GM12801 (cell line): ENCODE results near the gene PTPRO.

ENCODE experiments used
- TF ChIP-seq, protein P1 (sequence below): IDR thresholded peaks from one replicate; pipeline ENCODE4 v1.5.1; 2011; ENCODE audit warnings: control low read depth; ENCODE audit not compliant: insufficient read length; ENCODE audit errors: extremely low read depth

The PTPRO gene

DNA sequence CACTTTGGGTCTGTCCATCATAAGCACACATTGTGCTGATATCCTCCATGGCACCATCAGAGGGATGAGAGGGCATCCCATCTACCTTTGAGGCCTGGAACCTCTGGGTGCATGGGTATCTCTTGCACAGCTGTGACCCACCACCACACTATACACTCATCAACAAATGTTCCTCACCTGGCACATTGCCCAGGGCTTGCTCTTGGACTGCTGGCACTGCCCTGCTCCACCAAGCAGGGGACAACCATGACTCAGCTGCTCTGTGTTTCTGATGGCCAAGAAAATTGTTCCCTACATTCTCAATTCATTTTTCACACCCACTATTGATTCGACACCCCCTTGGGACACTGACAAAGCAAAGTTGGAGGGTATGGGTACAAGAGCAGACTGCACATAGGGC lies 155.5 kb downstream of the PTPRO start:
- TF ChIP-seq, protein P1, sequence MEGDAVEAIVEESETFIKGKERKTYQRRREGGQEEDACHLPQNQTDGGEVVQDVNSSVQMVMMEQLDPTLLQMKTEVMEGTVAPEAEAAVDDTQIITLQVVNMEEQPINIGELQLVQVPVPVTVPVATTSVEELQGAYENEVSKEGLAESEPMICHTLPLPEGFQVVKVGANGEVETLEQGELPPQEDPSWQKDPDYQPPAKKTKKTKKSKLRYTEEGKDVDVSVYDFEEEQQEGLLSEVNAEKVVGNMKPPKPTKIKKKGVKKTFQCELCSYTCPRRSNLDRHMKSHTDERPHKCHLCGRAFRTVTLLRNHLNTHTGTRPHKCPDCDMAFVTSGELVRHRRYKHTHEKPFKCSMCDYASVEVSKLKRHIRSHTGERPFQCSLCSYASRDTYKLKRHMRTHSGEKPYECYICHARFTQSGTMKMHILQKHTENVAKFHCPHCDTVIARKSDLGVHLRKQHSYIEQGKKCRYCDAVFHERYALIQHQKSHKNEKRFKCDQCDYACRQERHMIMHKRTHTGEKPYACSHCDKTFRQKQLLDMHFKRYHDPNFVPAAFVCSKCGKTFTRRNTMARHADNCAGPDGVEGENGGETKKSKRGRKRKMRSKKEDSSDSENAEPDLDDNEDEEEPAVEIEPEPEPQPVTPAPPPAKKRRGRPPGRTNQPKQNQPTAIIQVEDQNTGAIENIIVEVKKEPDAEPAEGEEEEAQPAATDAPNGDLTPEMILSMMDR = no peak

DNA sequence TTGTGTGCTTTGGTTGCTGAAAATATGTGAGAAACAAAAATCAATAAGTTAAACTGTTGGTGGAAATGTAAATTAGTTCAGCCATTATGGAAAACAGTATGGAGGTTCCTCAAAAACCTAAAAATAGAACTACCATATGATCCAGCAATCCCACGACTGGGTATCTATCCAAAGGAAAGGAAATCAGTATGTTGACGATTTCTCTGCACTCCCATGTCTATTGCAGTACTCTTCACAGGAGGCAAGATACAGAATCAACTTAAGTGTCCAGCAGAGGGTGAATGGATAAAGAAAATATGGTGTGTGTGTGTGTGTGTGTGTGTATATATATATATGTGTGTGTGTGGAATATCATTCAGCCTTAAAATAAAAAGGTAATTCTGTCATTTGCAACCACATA lies 159.5 kb downstream of the PTPRO start:
- TF ChIP-seq, protein P1 = no peak

- TF ChIP-seq, protein P1 = no peak
Measured at GRCh38 chr12:15485466-15485865, 163.2 kb downstream of the PTPRO start.

- TF ChIP-seq, protein P1 = no peak
Measured at GRCh38 chr12:15486859-15487258, 164.6 kb downstream of the PTPRO start.

- TF ChIP-seq, protein P1 = no peak
Measured at GRCh38 chr12:15488481-15488880, 166.2 kb downstream of the PTPRO start.

GRCh38 chr12:15494329-15495046 lies 172.2 kb downstream of the PTPRO start:
- TF ChIP-seq, protein P1 = no peak

GRCh38 chr12:15495746-15496145 lies 173.4 kb downstream of the PTPRO start:
- TF ChIP-seq, protein P1 = no peak
